HG02970 (cell line): ENCODE results near the gene MAN1C1.

ENCODE experiments used
- ATAC-seq: cut with Tn5 transposase; IDR thresholded peaks from one replicate; pipeline ENCODE4 v1.9.1; 2021; ENCODE audit warnings: mild to moderate bottlenecking, moderate library complexity, moderate number of reproducible peaks; ENCODE audit not compliant: unreplicated experiment, low FRiP score

MAN1C1 gene

GRCh38 chr1:25748531-25749205, 132.1 kb downstream of the MAN1C1 start:
- no peak for ATAC-seq

DNA sequence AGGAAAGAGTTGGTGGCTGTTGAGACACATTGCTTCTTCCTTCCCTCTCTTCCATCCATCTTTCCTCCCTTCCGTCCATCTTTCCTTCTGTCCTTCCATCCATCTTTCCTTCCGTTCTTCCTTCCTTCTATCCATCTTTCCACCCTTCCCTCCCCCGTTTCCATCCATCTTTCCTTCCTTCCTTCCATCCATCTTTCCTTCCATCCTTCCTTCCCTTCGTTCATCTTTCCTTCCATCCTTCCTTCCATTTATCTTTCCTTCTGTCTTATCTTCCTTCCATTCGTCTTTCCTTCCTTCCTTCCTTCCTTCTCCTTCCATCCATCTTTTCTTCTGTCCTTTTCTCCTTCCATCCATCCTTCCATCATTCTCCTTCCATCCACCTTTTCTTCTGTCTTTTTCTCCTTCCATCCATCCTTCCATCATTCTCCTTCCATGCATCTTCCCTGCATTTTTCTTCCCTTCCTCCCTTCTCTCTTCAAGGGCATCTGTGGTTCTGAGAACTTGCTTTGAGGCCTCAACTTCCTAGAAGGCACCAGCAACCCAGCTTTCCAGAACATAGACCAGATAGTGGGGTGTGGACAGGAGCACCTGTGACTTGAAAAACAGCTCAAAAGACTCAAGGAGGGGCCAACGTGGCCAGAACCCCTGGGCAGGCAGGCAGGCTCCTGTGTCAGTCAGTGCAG, 134.5 kb downstream of the MAN1C1 start:
- no peak for ATAC-seq

- no peak for ATAC-seq
Measured at GRCh38 chr1:25754470-25755181, 138.0 kb downstream of the MAN1C1 start.

DNA sequence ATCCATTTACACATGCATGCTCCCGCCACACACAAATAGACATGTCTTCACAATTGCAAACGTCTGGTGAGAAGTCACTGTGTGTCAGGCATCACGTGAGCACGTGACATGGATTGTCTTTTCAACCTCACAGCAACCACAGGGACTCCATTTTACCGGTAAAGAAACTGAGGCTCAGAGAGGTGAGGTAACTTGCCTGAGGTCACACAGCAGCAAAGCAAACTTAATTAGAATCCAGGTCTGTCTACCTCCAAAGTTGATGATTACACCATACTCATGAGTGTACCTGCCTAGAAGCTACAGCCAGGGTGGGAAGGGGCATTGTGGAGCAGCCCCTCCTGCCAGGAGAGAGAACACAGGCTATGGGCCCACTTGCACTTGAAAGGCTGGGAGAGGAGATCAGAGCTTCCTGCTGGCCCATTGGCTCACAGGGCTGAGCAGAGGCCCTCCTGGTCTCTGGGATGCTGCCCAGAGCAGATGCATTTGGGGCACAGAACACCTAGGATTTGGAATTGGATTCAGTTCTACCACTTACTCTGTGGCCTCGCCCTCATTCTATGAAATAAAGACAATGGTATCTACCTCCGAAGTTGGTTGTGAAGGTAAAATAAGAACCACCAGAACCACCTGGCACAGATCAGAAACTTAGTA, 139.0 kb downstream of the MAN1C1 start:
- ATAC-seq = no peak

GRCh38 chr1:25756215-25756614, 139.6 kb downstream of the MAN1C1 start:
- ATAC-seq = no peak

GRCh38 chr1:25757151-25757845, 140.7 kb downstream of the MAN1C1 start:
- no peak for ATAC-seq

DNA sequence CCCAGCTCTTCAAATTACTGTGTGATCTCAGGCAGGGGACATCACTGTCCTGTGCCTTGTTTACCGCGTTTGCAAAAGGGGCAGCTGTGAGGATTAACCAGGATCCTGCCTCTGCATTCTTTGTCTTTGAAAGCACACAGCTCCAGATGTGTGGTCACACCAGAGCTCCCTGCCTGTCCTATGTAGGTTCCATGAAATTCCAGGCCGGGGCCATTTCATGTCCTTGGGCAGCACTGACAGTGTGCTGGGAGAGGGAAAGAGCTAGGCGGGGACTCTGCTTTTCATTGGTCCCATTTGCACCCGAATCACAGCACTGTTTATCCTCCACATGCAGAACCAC, 141.2 kb downstream of the MAN1C1 start:
- no peak for ATAC-seq

DNA sequence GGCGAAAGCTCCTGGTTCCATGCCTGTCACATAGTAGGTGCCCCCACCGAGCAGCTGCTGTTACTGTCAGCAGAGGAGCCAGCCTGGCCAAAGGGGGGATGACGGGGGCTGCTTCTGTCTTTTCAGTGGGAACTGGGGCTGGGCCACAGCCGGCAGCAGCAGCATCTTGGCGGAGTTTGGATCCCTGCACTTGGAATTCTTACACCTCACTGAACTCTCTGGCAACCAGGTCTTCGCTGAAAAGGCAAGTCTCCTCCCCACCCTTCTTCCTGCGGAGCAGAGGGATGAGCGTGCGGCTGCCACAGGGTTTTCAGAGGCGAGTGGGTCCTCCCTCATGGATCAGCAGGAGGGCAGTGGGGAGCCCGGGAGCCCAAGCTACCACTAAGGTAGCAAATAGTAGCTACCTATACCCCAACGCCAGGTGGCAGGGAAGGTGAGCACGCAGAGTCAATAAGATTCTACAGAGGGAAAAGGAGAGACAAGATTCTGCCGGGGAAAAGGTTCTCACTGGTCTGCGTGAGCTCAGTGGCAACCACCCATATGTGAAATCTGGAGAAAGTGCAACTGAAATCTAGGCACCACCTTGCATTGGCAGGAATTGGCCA, 142.0 kb downstream of the MAN1C1 start:
- no peak for ATAC-seq

DNA sequence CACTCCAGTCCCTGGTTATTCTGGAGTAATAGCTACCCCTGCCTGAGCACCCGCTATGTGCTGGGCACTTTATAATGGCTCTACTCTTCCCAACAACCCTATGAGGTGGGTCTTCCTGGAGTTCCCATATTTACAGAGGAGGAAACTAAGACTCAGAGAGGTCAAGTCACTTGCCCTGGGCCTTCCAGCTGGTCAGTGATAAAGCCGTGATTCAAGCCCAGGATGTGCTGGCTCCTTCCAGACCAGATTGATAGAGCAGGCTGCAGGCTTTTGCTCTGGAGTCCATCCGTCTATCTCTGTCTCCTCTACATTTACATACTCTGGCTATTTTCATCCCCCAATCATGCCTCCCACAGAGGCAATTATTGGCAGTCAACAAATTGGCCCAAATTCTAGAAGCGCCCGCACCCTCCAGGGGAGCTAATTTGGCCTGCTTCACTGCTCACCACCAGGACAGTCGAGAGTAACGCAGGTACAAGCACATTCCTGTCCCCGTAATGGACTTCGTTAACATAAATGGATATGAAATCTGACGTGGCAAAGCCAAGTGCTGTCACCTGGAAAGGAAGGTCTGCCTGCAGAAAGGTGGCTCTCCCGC, 143.6 kb downstream of the MAN1C1 start:
- ATAC-seq = no peak

- ATAC-seq = no peak
Measured at GRCh38 chr1:25760871-25761270, 144.3 kb downstream of the MAN1C1 start.

DNA sequence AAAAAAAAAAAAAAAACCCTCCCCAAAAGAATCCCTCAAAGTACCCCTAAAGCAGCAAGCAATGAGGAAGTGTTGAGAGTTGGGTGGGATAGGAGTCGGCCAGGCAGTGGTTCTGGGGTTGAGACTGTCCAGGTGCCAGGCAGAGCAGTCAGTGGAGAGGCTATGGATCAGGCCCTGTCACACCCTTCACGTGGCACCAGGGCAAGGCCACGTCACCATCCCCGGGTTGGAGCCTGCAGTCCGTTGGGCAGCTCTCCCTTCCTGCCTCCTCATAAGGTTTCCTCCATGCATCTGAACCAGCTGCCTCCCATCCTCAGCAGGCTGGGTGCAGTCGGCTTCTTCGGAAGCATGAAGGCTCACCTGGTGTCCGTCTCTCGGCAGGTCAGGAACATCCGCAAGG, 146.9 kb downstream of the MAN1C1 start:
- no peak for ATAC-seq

DNA sequence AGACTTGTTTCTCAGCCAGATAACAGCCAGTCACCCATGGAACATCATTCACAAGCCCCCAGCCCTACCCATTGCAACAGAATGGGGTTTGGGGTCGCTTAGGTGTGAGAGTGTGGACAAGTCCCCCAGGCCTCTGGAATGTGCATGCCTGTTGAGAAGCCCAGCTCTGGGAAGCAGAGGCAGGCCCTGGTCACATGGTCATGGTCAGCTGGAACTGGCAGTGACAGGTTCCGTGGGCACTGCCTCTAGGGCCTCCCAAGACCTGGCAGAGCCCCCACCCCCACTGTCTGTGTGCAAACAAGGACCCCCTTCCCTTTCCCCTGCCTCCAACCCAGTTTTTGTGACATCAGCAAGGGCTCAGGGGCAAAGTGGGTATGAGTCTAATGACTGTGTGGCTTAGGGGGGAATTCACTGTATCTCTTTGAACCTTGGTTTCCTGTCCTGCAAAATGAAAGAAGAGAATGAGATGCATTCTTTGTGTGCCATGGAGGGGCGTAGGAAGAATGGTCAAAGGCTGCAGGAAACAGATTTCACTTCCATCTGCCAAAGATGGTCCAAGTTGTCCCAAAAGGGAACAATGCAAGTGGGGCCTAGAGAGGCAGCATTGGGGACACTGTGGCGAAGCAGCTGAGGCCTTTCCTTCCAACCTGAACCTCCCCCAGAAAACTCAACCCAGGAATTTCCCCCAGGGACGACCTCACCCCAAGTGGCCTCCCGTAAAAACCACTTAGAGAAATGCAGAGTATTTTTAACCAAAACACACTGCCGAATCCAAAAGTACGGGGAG, 148.7 kb downstream of the MAN1C1 start:
- ATAC-seq = no peak

GRCh38 chr1:25765923-25766589, 149.5 kb downstream of the MAN1C1 start:
- no peak for ATAC-seq

GRCh38 chr1:25766721-25767436, 150.3 kb downstream of the MAN1C1 start:
- ATAC-seq = no peak

DNA sequence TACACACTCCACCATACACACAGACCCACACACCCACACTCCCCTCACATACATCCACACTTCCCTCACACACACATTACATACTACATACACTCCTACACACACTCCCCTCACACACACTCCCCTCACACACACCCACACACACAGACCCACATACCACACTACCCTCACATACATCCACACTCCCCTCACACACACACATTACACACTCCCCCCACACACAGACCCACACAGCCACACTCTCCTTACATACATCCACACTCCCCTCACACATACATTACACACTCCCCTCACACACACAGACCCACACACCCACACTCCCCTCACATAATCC, 150.8 kb downstream of the MAN1C1 start:
- no peak for ATAC-seq

DNA sequence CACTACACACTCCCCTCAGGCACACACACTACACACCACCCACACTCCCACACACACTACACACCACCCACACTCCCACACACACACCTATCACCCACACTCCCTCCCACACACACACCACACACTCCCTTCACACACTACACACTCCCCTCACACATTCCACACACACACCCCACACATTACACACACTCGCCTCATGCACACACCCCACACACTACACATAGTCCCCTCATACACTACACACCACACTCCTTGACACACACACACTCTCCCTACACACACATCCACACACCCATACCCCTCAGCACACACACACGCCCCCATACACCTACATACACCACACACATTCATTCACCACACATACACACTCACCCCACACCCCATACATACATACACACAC, 152.4 kb downstream of the MAN1C1 start:
- no peak for ATAC-seq

DNA sequence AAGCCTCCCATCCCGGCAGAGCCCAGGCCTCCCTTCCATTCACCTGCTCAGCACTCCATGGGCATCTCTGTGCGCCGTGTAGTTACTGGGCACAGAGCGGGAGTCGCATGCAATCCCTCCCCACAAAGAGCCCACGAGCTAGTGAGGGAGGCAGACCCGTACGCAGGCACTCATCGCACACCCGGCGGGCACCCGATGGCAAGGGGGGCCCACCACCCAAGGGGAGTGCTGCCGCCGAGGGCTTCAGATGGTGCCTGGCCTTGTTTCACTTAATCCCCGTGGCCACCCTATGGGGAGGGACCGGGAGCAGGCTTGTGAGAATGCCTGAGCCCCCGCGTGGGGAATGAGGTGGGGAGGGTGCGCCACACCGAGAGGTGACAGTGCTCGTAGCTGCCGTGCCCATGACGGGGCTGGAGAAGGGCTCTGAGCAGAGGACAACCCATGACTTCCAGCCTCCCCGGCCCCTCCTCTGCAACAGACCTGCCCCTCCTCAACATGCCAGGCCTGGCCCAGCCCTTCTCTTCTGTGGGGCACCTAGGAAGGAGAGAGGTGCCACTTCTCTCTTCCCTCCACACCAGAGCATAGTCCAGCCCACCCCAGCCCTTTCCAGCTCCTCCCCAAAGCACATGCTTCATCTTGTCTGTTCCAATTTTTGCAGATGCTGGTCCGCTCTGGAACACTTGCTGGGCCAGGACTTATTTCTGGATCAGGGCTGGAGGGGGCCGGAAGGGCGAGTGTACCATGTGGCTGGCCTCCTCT, 153.2 kb downstream of the MAN1C1 start:
- no peak for ATAC-seq
